ENCODE data around the gene FAM117B. TPM values are rescaled to one million over a fixed set of nuclear protein-coding genes. Genes with fewer than 3 reads are reported as not detected.

The FAM117B gene
- total RNA-seq, 4 donors from 2014 or later: 9.2 to 17.5 (median 12.5) TPM

GRCh38 chr2:202635428-202636212 is 851 bp downstream of the FAM117B start:
- TF ChIP-seq EP300 (IDR thresholded peaks at IDR 0.05) (peak in 1 of 2 donors; percentile 24), POLR2A (IDR thresholded peaks at IDR 0.05) (no peak), CTCF (IDR thresholded peaks at IDR 0.05) (peak in 1 of 5 experiments; percentile 15)
- Histone ChIP-seq H3K4me1 (peaks cover 0 to 29% (median 8%) of the 10 kb centered on the region in 4 donors), H3K9me3 (no peaks in the 10 kb centered on the region), H3K36me3 (no peaks in the 10 kb centered on the region), H3K27ac (peak overlapping the region; percentile 86 to 97 (median 94)), H3K27me3 (no peaks in the 10 kb centered on the region), H3K4me3 (peak overlapping the region; percentile 60 to 99 (median 93))
- peak; percentile 50 to 55 for DNase-seq (ENCODE audit: low spot score in 2 of 2)
- 0% methylated on average over 14 to 29 of the region's 92 CpGs for WGBS, 2 donors

- no peaks in the 10 kb centered on the region for H3K9me3 ChIP-seq
- peak overlapping the region; percentile 77 to 97 (median 94) for H3K27ac ChIP-seq
- TF ChIP-seq CTCF (IDR thresholded peaks at IDR 0.05): no peak
- TF ChIP-seq POLR2A (IDR thresholded peaks at IDR 0.05): no peak
- no peak for TF ChIP-seq EP300 (IDR thresholded peaks at IDR 0.05)
- WGBS, 2 donors: 2 to 5% methylated on average over 2 of the region's 2 CpGs
- peak overlapping the region; percentile 60 to 99 (median 86) for H3K4me3 ChIP-seq
- peaks cover 0 to 29% (median 8%) of the 10 kb centered on the region in 4 donors for H3K4me1 ChIP-seq
- no peaks in the 10 kb centered on the region for H3K27me3 ChIP-seq
- no peak for DNase-seq (ENCODE audit: low spot score in 2 of 2)
- no peaks in the 10 kb centered on the region for H3K36me3 ChIP-seq
Observed at GRCh38 chr2:202636213-202636513, 1.4 kb downstream of the FAM117B start.

GRCh38 chr2:202638721-202639120 is 4.0 kb downstream of the FAM117B start:
- WGBS, 2 donors: 88 to 91% methylated on average over 6 of the region's 6 CpGs
- Histone ChIP-seq H3K36me3 (no peaks in the 10 kb centered on the region), H3K4me3 (no peak overlapping the region), H3K27me3 (no peaks in the 10 kb centered on the region), H3K4me1 (peaks cover 0 to 35% (median 15%) of the 10 kb centered on the region in 4 donors), H3K27ac (no peak overlapping the region), H3K9me3 (no peaks in the 10 kb centered on the region)
- no peak for TF ChIP-seq POLR2A (IDR thresholded peaks at IDR 0.05)
- no peak for TF ChIP-seq CTCF (IDR thresholded peaks at IDR 0.05)
- TF ChIP-seq EP300 (IDR thresholded peaks at IDR 0.05): no peak
- no peak for DNase-seq (ENCODE audit: low spot score in 2 of 2)

- WGBS, 2 donors: 89 to 97% methylated on average over 3 of the region's 3 CpGs
- Histone ChIP-seq H3K27ac (no peak overlapping the region), H3K27me3 (no peaks in the 10 kb centered on the region), H3K9me3 (no peaks in the 10 kb centered on the region), H3K4me1 (peaks cover 0 to 31% (median 15%) of the 10 kb centered on the region in 4 donors), H3K4me3 (no peak overlapping the region), H3K36me3 (no peaks in the 10 kb centered on the region)
- no peak for DNase-seq (ENCODE audit: low spot score in 2 of 2)
- TF ChIP-seq POLR2A (IDR thresholded peaks at IDR 0.05): no peak
- no peak for TF ChIP-seq CTCF (IDR thresholded peaks at IDR 0.05)
- TF ChIP-seq EP300 (IDR thresholded peaks at IDR 0.05): no peak
Observed at GRCh38 chr2:202639231-202639630, 4.5 kb downstream of the FAM117B start.

- no peak for TF ChIP-seq POLR2A (IDR thresholded peaks at IDR 0.05)
- no peak for TF ChIP-seq EP300 (IDR thresholded peaks at IDR 0.05)
- TF ChIP-seq CTCF (IDR thresholded peaks at IDR 0.05): no peak
- WGBS, 2 donors: 63 to 68% methylated on average over 2 of the region's 2 CpGs
- no peaks in the 10 kb centered on the region for H3K27me3 ChIP-seq
- no peak overlapping the region for H3K4me3 ChIP-seq
- H3K4me1 ChIP-seq: peaks cover 0 to 21% (median 11%) of the 10 kb centered on the region in 4 donors
- H3K36me3 ChIP-seq: no peaks in the 10 kb centered on the region
- no peaks in the 10 kb centered on the region for H3K9me3 ChIP-seq
- DNase-seq (ENCODE audit: low spot score in 2 of 2): no peak
- H3K27ac ChIP-seq: peak overlapping the region in 3 of 4 donors; percentile 24 to 48 (median 31)
Observed at GRCh38 chr2:202642567-202642966, 7.8 kb downstream of the FAM117B start.

Data from tibial nerve (tissue), 4 donors.